RKO (cell line): ENCODE results near the gene TNK2.
"Not testable (repeated sequence)": the region's sequence is repeated elsewhere in the genome, so short reads cannot be mapped to it uniquely, and the experiment has no call there.

Experiments used
- DNase-seq: peaks from one replicate; pipeline ENCODE4 v3.0.0-alpha.2; 2016; ENCODE audit warnings: low spot score

TNK2 gene

DNA sequence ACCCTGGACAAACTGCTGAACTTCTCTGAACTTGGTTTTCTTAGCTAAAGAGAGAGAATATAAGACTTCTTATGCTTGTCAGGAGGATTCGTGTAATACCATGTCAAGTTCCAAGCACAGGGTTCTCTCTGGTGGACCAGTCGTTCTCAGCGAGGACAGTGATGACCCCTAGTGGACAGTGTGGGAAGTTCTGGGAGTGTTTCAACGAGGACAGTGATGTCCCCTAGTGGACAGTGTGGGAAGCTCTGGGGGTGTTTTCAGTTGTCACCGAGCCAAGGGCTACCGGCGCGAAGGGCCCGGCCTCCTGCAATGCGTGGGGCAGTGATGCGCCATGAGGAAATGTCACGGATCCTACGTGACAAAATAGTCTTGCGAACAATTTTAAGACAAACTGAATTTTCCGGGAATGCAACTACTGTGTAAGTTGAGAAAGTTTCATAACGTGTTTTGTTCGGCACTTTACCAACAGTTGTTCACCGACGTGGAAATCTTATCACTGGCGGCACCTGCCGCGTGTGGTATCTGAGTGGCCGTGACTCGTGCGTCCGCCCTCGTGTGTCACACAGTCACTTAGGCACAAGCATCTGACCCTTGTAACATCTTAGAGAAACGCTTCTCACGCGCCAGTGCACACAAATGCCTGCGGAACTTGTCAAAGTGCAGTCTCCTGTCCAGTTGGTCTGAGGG lies 57.4 kb downstream of the TNK2 start:
- DNase-seq = peak; percentile 88

DNA sequence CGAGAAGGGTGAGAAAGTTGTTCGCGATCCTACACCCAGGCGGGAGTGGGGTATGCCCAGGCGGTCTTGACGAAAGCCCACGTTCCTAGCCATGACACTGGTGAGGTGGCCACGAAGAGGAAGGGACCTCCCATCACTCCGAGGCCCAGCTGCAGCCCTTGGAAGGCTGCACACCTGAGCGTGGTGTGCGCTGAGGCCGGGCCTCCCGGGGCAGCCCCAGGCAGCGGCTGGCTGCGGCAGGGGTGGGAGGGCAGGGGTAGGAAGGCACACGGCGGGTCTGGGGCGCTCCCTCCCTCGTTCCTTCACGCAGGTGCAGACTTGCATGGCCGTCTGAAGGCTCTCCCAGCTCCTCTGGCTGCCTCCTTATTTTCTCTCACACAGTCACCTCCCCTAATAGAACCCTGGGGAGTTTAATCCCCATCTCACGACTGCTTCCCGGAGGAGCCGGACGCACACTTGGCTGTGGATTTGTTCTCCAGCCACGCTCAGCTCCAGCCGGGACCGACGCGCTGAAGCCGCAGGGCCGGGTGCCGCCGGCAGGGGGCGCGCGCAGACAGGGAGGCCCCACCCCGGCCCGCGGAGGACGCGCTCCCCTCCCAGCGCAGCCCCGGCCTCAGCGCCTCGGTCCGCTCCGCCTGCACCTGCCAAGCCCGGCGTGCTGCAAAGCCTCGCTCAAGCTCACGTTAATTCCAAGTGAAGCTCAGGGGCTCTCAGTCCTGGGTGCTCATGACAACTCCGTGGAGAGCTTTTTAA lies 58.9 kb downstream of the TNK2 start:
- DNase-seq = no peak

- DNase-seq = peak; percentile 62
Measured at GRCh38 chr3:195847055-195847950, 61.0 kb downstream of the TNK2 start.

GRCh38 chr3:195845483-195845882 lies 62.9 kb downstream of the TNK2 start:
- no peak for DNase-seq

DNA sequence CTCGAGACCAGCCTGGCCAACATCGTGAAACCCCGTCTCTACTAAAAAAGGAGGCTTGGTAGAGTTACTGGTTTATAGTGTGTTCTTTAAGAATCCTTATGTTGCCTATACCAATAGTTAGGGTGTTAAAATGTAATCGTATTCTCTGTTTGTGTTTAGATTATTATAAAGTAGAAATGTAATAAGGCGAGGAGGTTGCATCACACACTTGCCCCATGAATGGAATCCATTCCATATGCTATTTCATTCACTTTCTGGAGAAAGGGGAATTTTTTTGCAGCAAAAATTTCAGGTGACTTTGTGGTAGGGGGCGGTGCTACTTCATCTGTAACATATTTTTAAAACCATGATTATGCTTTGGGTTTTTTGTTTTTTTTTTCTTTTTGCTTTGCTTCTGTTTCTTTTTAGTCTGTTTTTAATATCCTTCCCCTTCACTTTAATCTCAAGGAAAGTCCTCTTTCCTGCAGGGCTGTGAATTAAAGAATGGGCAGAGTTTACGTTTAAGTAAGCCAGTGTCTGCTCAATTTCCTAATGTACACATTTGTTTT lies 63.6 kb downstream of the TNK2 start:
- DNase-seq = no peak

GRCh38 chr3:195839260-195840010 lies 68.9 kb downstream of the TNK2 start:
- no peak for DNase-seq

- DNase-seq = no peak
Measured at GRCh38 chr3:195838714-195839113, 69.6 kb downstream of the TNK2 start.

DNA sequence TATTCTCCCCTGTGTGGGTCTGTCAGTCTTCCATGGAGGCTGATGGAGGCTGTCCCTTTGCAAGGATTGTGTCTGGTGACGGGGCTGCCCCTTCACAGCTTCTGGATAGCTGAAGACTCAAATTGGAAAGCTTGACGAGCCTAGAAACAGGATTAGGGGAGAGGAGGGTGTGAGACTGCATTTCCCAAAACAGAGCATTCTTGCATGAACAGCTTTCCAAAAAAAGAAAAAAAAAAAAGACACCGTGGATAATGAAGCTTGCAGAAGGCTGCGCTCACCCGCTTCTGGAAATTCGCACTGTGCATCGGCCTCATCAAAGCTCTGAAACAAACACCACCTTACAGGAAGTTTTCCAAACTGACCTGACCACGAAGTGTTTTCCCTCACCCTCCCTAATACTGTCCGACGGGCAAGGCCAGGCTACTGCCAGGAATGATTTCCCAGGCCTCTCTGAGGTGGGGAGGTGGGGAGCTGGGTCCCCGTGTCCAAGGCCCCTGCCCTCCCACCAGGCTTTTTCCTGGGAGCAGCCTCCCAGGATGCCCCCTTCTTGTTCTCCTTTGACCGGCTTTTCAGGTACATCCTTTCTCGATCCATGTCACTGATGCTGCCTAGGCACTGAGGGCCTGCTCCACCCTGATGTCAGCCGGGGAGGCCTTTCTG lies 71.7 kb downstream of the TNK2 start:
- no peak for DNase-seq

GRCh38 chr3:195835791-195836190 lies 72.6 kb downstream of the TNK2 start:
- no peak for DNase-seq

- DNase-seq = no peak
Measured at GRCh38 chr3:195834675-195835583, 73.4 kb downstream of the TNK2 start.

DNA sequence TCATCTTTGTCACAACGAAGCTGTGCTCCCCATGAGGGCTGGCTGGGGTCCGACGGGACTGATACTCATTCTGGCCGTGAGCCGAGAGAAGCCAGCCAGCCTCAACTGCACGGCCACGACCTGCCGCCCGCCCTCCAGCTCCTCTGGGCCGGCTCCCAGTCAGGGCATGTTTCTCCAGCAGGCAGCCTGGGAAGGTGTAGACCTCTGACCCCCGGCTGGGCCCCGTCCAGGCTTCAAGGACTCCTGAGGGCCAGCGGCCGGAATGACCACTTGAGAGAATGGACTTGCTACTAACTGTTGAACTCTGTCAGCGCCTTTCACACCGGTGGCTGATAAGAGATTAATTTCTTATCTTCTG lies 78.5 kb downstream of the TNK2 start:
- no peak for DNase-seq

DNA sequence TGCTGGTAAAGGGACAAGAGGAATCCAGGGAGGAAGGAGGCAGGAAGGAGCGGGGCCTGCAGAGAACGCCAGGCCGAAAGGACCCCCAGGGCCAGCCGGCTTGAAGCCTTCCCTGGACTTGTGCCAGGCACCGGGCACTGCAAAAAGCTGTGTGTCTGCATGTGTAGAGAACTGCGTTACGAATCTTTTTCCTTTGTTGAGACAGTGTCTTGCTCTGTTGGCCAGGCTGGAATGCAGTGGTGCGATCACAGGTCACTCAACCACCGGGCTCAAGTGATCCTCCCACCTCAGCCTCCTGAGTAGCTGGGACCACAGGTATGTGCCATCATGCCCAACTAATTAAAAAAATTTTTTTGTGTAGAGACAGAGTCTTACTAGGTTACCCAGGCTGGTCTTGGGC lies 79.6 kb downstream of the TNK2 start:
- DNase-seq = no peak

DNA sequence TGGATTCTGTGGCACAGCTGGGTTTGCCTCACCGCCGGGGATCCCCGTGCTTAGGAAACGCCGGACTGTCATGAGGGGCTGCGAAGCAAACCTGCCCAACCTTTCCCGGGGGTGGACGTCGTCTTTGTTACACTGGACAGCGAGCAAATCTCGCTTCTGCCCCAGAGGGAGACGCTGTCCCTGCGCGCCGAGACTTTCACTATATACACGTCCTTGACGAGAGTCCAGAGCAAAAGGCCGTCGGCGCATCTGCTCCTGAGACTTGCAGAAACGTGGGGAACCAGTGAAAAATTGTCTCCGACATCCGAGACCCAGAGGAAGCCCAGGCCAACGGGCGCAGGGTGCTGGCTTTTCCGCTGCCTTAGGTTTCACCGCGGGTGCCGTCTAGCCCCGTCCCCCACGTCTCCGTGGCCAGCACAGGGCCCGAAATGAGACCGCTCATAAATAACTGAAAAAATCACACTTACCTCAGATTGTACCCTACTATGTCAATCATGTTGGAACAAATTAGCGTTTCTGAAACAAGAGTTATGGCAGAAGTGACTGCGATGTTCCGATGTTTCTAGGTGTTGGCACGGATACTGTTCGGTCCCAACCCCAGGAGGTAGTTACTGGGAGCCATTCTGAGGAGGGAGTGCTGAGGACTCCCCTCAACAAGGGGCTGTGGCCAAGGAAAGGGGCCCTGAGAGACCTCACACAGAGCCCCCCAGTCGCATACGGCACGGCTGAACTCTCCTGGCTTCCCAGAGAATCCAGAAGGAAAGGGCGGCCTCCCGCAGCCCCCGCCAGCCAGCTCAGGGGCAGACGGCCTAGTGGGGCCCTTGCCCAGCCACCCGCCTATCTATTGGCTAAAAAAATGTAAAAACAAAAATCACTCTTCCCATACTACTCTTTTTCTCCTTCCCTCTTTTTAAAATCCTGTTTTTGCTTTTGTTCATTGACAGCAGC lies 82.2 kb downstream of the TNK2 start:
- no peak for DNase-seq

GRCh38 chr3:195825191-195825588 lies 83.2 kb downstream of the TNK2 start:
- no peak for DNase-seq

- not testable (repeated sequence) for DNase-seq
Measured at GRCh38 chr3:195824425-195825190, 83.7 kb downstream of the TNK2 start.

DNA sequence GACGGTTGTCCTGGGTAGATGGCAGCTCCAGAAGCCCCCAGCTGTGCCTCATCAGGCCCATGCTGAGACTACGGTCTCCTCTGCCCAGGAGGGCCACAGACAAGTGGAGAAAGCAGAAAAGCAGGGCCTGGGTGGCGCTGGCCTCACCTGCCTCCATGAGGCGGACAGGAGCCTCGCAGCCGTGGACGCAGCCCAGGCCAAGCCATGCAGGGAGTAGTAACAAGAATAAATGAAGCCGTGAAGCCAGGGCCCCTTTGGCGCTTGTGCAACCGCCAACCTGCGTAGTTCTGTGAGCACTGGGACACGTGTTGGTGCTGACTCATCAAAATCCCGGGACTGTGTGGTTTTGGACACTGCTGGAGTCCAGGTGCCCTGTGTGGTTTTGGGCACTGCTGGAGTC lies 84.4 kb downstream of the TNK2 start:
- DNase-seq = no peak

- DNase-seq = no peak
Measured at GRCh38 chr3:195823280-195823679, 85.1 kb downstream of the TNK2 start.

GRCh38 chr3:195822131-195822696 lies 86.1 kb downstream of the TNK2 start:
- no peak for DNase-seq
